GM20431 (cell line): Measurements from ENCODE around the gene ZNF451.
"Not testable (repeated sequence)": the region's sequence is repeated elsewhere in the genome, so short reads cannot be mapped to it uniquely, and the experiment has no call there.

Source experiments
- in situ Hi-C: fragments of 300-500 bp; cut with MseI, MboI; formaldehyde crosslinking; loops from one replicate; pipeline ENCODE4 v1.15.0; 2020; ENCODE audit warnings: low sequenced_read_pairs; ENCODE audit not compliant: unreplicated experiment

The ZNF451 gene

DNA sequence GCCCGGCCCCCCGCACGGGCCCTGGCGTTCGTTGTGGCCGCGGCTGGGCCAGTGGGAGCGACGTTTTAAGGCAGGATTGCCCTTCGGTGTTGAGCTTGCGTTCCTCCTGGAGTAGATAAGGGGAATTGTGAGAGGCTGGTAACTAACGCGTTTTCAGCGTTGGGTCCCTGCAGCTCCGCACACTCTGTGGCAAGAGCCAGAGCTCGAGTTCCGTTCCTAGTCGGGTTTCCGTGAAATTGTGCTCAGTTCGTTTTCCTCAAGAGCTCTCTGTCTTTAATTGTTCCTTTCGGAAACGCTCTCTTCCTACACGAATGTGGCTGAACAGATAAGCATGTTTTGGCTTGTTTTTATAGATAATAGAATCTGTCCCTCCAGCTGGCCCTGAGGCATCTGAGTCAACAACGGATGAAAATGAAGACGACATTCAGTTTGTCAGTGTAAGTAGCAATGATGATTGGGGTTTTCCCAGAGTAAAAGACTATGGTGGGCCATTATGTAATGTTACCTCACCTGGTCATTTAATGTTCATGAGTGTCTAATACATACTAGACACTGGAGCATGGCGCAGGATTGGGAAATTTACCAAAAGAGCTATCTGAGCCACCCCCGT, 575 bp downstream of the ZNF451 start:
- in situ Hi-C loops = not testable (repeated sequence)

DNA sequence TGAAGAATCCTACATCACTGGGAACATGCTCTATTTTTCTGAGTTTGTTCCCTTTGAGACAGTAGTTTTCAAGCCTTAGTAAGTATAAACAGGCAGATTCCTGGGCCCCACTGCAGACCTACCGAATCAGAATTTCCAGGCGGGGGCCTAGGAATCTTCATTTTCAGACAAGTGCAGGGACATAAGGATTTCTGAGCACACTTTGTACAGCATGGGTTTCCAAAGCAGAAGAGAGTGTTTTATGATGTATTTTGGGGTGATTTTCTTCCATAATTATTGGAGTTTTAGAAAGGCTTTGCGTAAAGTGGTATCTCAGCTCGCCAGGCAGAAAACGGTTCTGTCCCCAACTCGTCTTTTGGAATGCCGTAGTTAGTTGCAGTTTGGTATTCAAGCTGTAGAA, 1.4 kb downstream of the ZNF451 start:
- in situ Hi-C loops = not testable (repeated sequence)

DNA sequence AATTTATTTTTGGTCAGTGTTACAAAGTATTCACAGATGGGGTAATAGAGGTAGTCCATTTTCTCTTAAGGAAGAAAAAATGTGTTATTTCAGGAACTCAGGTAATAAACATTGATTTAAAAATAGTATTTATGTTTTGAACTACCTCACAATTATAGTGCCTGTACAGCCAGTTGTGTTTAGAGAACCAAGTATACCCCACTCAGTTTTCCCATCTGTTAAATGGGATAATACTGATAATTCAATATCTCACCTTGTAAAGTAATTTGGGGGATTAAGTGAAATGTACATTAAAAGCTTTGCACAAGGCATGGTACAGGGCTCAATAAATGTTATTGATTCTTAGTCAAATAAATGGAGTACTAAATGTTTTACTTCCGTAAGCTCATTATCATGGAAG, 4.7 kb downstream of the ZNF451 start:
- in situ Hi-C loops = no loop called here

DNA sequence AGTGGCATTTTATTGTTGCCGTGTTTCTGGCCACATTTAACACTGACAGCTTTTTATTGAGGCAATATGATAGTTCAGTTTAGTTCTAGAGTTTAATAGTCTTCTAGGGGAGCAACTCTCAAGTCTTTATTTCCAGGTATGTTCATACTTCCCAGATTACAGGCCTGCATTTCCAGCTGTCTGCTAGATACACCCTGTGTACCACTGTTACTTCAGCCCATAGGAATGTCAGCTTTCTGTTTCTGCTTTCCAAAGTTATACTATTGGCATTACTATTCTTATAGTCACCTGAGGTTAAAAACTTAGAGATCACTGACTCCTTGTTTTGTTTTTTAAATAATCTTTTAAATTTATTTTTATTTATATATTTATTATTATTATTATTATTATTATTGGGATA, 7.6 kb downstream of the ZNF451 start:
- in situ Hi-C loops = no loop called here

DNA sequence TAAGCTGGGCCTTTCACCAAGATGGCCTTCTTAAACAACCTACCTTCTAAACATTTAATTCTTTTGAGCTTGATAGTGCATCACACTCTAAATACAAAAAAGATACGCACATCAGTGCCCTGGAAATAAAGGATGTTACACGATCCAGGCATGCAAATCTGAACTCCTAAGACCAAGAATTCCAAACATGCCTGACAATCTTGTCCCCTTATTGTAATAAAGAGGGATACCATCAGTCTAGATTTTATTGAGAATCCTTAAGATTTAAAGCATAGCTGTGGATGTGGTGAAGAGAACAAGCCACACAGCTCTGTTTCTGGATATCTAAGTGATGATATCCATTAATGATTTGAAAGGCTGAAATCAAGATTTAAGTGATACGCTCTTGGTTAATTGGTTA, 13.0 kb downstream of the ZNF451 start:
- in situ Hi-C loops = no loop called here

DNA sequence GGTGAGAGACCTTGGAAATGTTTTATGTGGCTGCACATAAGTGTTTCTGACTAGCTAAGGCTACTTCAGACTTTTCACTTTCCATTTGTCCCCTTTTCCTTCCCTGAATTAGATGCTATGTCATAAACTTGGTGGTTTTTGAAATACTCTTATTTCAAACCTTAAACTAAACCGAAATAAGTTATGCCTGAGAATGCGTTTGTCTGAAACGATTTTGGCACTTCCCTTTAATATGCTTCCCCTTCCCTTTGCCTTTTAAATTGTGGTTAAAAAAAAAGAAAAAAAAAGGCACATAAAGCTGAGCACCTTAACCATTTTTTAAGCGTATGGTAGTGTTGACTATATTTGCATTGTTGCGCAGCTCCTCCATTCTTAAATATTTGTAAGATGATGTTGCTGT, 14.3 kb downstream of the ZNF451 start:
- in situ Hi-C loops = no loop called here

DNA sequence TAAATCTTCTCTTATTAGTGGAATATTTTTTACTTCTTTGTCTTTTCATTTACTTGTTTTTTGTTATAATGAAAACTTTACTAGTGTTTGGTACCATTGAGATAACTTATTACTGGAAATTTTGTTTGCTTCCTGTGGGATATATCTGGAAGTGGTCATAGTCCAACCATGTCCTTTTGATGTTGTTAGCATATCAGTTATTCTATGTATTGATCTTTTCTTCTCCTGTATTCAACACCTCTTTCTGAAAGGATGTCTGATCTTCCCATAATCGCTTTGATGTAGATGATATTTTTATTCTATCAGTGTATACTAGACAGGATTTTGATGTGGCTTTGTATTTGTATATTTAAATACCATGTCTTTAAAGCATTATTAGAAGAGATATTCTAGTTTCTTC, 17.0 kb downstream of the ZNF451 start:
- in situ Hi-C loops = no loop called here

DNA sequence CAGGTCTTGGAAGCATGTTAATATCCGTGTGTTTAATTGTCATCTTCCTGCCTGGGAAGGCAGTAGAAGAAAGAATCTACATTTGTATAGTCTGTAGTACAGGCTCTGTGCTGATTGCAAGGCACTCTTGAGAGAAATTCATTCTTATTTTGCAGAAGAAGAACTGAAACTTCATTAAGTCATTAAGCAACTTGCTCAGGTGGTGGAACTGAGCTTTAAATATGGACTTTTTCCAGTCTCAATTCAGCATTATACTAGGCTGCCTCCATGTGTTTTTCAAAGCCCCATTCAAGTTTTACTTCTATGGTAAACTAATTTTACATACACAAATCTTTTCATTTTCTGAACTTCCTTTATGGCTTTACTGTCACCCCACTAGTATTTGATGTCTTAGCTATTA, 18.7 kb downstream of the ZNF451 start:
- in situ Hi-C loops = no loop called here

DNA sequence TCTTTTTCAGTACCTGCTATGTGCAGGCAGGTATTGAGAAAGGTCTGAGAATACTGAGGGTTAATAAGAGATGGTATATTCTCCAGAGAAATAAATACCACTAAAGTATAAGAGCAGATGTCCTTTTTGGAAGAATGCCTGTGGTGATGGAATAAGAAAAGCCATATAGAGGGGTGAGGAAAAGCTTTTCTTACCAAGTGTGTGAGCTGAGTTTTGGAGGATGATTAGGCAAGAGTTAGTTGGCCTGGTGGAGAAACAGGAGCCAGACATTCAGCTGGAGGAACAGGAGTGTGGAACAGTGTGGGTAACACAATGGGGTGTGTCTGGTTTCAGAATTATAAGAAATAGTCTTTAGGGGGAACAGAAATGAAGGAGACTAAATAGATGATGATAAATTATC, 19.9 kb downstream of the ZNF451 start:
- in situ Hi-C loops = no loop called here

DNA sequence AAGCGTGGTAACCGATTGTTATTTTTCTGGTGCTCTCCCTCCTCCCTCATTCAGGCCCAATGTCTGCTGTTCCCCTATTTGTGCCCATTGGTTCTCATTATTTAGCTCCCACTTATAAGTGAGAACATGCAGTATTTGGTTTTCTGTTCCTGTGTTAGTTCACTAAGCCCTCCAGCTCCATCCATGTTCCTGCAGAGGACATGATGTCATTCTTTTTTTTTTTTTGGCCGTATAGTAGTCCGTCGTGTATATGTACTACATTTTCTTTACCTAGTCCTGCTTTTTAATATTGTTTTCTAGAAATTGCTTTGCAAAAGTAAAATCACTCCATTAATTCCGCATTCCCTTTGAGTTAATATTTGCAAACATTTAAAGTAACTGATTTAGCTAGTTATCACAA, 23.1 kb downstream of the ZNF451 start:
- in situ Hi-C loops = no loop called here

DNA sequence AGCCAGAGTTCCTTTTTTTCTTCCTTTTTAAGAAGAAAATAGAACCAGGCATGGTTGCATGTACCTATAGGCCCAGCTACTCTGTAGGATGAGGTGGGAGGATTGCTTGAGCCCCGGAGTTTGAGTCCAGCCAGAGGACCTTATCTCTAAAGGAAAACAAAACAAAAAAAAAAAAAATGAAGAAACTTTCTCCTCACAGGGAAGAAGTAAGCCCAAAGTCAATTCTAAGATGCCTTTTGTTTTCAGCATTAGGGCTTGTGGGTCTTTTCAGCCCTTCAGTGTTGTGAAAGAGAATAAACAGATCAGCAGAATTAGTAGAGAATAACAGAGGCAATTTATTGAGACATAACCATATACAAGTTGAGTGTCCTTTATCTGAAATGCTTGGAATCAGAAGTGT, 26.8 kb downstream of the ZNF451 start:
- in situ Hi-C loops = no loop called here

DNA sequence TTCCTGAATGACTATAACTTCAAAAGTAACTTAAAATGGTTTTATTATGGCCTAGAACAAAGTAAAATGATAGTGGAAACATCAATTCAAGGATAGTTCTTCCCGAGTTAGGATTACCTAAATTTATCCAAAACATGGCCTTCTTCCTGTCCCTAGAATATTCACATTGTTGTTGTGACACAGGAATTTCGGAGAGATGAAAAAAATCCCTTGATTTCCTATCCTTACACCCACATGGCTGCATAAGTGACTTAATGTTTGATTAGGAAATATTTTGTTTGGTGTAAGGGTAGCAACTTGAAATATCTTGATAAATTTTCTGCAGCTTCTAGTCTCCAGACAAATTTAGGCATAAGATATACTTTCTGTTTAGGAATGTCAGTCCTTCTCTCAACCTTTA, 27.8 kb downstream of the ZNF451 start:
- in situ Hi-C loops = no loop called here

DNA sequence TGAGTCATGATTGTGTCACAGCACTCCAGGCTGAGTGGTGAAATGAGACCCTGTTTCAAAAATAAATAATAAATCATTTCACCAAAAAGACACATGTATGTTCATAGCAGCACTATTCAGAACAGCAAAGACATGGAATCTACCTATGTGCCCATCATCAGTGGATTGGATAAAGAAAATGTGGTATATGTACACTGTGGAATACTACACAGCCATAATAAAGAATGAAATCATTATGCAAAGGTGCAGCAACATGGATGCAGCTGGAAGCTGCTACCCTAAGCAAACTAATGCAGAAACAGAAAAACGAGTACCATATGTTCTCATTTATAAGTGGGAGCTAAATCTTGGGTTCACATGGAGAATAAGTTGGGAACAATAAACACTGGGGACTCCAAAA, 33.1 kb downstream of the ZNF451 start:
- in situ Hi-C loops = no loop called here

DNA sequence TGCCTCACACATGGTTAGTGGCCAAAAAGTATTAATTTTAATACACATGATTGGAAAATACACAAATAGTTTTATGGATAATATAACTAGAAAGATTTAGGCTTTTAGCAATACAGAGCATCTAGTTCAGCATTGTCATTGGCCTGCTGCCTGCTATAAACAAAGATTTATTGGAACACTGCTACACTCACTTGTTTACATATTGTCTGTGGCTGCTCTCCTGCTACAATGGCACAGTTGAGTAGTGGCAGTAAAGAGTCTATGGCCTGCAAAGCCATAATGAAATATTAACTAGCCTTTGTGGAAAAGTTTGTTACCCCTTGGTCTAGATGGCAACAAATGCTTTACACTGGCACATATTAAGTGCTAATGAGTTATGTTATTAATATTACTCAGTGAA, 37.8 kb downstream of the ZNF451 start:
- in situ Hi-C loops = no loop called here

DNA sequence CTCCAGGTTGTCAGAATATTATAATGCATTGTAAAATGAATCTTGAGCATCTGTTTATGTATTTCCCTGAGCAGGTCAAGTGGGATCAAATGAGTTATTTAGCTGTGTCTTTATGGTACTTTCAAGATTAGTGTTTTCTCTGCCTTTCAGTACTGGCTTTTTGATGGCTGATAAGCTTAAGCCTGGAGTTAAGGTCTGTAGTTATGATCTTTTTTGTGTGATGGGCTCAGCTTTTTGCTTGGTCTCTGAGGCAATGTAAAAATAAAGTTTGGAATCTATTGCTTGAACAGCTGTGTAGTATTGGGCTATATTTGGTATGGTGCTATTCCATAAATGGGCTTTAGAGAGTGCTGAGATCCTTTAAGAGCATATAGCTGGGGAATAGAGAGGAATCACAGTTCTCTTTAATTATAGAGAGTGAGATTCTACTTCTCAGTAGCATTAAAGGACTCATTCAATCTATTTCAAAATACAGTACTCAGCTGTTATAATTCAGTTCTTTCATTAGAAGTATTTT, 40.7 kb downstream of the ZNF451 start:
- in situ Hi-C loops = no loop called here

DNA sequence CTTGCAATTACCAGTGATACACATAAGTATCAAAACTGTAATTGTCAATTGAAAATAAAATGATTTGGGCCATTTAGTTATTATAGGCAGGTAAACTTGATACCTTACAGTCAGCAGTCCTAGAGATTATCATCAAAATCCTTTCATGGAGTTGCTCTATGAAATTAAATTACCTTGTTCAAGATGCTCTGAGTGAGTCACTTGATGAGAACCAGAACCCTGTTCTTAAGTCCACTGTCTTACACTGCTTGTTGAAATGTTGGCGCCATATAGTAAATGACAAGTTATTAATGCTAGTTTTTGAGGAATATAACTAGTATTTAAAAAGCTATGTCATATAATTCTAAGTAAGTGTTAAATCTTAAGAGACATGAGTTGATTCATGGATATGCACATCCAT, 45.0 kb downstream of the ZNF451 start:
- in situ Hi-C loops = no loop called here

DNA sequence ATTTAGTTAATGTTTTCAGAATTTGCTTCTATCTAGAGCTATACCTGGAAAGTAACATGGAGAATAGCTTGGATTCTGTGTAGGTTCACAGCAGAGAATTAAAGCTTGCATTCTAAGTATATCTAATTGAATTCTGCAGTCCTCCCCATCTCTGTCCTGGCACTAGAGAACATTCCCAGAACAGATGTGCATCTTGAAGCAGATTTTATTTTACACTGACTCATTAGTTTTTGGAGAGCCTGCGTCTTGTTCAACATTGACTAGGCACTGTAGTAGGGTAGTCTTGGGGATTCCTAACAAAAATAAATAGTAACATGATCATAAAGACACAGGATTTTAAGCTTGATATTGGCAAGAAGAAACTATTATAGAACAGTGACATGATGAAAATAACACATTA, 45.9 kb downstream of the ZNF451 start:
- in situ Hi-C loops = no loop called here

DNA sequence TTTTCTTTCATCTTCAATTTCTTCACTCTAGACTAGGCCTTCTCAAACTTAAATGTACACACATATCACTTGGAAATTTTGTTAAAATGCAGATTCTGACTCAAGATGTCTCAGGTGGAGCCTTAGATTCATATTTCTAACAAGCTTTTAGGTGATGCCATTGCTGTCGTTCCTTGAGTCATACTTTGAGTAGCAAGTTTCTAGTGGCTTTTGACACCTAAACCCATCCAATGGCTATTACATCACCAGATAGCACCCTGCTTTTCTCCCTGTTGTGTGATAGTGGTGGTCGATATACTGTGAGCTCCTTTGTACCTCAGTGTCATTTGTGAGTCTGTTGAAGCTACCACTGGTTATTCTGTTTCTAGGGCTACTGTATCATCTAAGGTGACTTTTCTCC, 47.4 kb downstream of the ZNF451 start:
- in situ Hi-C loops = no loop called here

DNA sequence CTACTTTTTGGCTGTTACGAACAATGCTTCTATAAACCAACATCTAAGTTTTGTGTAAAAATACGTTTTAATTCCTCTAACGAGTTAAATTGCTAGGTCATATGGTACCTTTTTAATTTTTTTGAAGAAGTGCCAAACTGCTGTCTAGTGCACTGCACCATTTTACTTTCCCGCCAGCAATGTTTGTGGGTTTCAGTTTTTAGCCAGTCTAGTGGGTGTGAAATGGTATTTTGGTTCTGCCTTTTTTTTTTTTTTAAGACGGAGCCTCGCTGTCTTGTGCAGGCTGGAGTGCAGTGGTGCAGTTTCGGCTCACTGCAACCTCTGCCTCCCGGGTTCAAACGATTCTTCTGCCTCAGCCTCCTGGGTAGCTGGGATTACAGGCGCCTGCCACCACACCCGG, 48.0 kb downstream of the ZNF451 start:
- in situ Hi-C loops = no loop called here

DNA sequence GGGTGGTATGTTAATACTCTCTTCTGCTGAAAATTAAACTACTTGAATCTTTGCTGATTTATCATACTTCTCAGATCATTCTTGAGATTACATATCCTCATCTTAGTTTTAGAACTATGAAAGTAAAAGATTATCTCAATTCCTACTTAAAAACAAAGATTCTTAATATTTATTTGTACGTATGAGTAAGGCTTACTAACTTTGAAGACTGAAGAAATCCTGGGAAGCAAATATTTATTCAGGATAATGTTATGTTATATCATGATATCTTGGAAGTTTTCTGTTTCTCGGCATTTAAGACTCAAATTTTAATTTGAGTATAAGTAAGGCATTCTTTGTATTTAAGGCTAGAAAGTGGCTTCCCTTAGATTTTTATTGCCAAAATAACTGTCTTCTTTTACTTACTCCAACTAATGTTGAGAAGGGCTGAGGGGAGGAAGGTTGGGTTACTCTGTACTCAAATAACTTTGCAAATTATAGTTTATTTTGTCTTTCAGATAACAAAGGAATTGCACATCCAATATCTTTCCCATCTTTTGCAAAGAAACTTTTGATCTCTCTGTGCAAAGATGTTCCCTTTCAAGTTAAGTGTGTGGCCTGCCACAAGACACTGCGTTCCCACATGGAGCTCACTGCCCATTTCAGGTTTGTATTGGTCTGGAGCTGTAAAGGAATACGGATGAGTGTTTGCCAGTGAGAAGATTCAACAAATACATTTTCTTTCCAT, 51.6 kb downstream of the ZNF451 start:
- in situ Hi-C loops = no loop called here

DNA sequence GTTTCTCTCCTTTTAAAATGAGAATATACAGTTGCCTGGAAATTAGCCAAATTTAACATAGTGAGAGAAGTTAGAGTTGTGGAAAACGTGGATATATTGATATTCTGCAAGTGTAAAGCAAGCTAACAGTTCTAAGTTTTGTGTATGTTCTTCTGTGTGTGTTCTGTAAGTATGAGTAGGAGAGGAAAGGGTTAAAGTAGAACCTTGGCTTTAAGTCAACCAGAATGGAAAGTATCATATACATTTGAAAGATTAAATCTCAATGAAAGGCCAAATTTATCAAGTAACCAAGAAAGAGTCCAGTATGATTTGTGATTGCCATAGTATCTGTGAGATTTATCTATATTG, 52.2 kb downstream of the ZNF451 start:
- in situ Hi-C loops = no loop called here

DNA sequence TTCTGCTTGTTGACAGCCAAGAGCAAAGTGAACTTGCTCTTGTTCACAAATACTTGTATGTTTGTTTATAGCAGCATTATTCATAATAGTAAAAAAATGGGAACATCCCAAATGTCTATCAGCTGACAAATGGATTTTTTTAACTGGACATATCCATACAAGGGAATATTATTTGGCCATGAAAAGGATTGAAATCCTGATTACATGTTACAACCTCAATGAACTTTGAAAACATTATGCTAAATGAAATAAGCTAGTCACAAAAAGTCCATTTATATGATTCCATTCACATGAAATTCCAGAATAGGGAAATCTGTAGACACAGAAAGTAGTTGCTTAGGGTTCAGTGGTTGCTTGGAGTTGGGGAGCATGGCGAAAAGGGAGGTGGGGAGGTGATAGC, 53.7 kb downstream of the ZNF451 start:
- in situ Hi-C loops = no loop called here
